Activated T-helper 9 cell treated with anti-CD3 and anti-CD28 coated beads, Interleukin-2, amount 50 U/mL, for 16 hours (primary cell): ENCODE measurements around the gene ANKRD30A.
"Not testable (repeated sequence)": the region's sequence is repeated elsewhere in the genome, so short reads cannot be mapped to it uniquely, and the experiment has no call there.

Source experiments
- DNase-seq: peaks from one replicate; pipeline ENCODE4 v3.0.0-alpha.2; 2020; ENCODE audit warnings: low read depth

ANKRD30A gene

DNA sequence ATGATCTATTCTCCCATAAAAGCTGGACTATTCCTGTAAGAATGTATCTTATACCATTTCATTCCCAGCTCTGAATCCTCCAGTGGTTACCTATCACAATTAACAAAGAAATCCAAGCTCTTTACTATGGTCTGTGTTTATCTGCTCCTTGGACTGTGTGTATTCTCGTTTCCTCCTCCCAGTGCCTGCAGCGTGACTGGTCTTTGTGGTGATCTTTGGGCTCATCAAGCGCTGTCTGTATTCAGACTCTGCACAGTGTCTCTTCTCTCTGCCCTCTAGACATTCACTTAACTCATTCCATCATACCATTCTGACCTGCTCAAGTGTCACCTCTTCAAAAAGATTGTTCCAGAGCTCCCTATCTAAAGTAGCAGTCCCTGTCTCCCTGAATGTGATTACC lies 130.4 kb downstream of the ANKRD30A start:
- not testable (repeated sequence) for DNase-seq

- no peak for DNase-seq
Observed at GRCh38 chr10:37263304-37263703, 137.9 kb downstream of the ANKRD30A start.

DNA sequence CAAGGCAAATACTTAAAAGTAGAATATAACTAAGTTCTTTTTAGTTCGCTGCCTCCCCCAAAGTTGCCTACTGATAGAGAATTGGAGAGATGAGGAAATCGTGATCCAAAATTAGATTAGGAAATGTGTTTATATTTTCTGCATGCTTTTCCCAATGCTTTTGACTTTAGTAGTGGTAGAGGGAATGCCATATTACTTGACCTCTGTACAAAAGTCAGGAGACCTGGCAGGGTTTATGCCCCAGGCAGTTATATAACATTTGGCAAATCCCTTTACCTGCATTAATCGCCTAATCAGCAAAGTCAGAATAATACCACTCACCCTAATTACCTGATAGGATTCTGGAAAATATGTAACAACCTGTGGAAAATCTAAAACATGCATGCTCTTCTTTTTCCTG lies 142.9 kb downstream of the ANKRD30A start:
- no peak for DNase-seq

GRCh38 chr10:37269554-37270256 lies 144.3 kb downstream of the ANKRD30A start:
- no peak for DNase-seq

DNA sequence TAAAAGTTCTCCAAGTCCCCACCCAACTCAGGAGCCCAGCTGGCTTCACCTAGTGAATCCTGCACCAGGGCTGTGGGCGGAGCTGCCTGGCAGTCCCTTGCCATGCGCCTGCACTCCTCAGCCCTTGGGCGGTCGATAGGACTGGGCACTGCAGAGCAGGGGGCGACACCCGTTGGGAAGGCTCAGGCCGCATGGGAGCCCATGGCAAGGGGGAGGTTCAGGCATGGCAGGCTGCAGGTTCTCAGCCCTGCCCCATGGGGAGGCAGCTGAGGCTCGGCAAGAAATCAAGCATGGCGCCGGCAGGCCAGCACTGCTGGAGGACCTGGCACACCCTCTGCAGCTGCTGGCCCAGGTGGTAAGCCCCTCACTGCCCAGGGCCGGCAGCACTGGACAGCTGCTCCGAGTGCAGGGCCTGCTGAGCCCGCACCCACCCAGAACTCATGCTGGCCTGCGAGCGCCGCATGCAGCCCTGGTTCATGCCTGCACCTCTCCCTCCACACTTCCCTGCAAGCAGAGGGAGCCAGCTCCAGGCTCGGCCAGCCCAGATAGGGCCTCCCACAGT lies 149.9 kb downstream of the ANKRD30A start:
- no peak for DNase-seq

- DNase-seq = no peak
Observed at GRCh38 chr10:37285063-37285462, 159.7 kb downstream of the ANKRD30A start.

- no peak for DNase-seq
Observed at GRCh38 chr10:37289833-37290464, 164.6 kb downstream of the ANKRD30A start.

GRCh38 chr10:37301271-37301670 lies 175.9 kb downstream of the ANKRD30A start:
- no peak for DNase-seq

- no peak for DNase-seq
Observed at GRCh38 chr10:37304036-37304435, 178.6 kb downstream of the ANKRD30A start.

- no peak for DNase-seq
Observed at GRCh38 chr10:37314350-37314749, 189.0 kb downstream of the ANKRD30A start.

- DNase-seq = no peak
Observed at GRCh38 chr10:37314862-37315261, 189.5 kb downstream of the ANKRD30A start.

DNA sequence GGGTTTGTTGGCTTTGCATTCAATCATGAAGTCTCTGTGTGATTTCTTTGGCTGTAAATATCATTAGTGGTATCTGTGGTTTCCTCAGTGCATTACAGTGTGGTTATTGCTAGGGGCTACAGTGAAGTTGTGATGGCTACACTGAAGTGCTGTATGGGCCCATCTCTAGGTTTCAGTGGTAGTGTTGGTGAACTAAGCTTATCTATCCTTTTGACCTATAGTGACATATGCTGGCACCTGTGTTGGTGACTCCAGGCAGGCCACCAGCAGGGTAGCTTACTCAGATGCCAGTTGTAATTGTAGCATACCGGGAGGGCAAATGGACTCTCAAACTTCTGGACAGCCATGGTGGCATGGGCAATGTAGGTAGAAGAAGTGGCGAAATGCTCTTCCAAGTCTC lies 219.0 kb downstream of the ANKRD30A start:
- DNase-seq = no peak

GRCh38 chr10:37379991-37380390 lies 254.6 kb downstream of the ANKRD30A start:
- no peak for DNase-seq

GRCh38 chr10:37381271-37381670 lies 255.9 kb downstream of the ANKRD30A start:
- DNase-seq = no peak

DNA sequence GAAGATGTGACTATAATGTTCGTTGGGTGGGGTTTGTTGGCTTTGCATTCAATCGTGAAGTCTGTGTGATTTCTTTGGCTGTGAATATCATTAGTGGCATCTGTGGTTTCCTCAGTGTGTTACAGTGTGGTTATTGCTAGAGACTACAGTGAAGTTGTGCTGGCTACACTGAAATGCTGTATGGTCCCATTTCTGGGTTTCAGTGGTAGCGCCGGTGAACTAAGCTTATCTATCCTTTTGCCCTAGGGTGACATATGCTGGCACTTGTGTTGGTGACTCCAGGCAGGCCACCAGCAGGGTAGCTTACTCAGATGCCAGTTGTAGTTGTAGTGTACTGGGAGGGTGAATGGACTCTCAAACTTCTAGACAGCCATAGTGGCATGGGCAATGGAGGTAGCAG lies 259.5 kb downstream of the ANKRD30A start:
- DNase-seq = no peak

DNA sequence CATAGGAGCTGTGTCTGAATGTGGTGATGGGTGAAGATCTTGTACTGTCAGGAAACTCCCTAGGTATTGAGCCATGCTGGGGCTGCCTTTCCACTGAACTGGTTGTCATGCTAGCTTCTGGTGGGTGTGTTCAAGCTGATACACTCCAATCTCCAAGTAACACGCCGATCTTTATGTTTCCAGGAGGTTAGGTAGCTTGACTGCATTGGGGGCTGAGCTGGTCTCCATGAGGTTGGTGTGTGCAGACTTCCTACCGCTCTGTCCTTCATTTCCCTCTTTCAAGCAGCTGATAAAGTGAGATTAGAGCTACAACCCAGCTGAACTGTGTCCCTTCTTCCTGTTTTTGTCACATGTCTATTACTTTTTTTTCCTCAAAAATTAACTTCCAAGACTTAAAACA lies 265.5 kb downstream of the ANKRD30A start:
- DNase-seq = no peak

DNA sequence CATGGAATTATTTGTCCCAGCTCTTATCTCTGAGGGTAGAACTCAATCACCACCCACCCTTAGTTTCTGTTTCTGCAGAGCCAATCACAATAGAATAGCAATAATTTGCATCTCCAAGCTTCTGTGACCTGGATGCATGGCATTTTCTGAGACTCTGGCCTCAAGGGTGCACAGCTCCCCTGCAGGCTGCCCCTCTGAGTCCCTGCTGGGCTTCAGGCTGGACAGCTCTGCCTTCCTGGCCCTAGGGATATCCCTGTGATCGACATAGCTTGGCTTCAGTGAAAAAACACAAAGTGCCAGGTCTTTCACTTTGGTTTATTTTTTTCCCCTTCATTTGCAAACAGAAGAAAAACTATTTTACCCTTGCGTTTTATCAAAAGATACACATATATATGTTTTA lies 275.4 kb downstream of the ANKRD30A start:
- DNase-seq = not testable (repeated sequence)

DNA sequence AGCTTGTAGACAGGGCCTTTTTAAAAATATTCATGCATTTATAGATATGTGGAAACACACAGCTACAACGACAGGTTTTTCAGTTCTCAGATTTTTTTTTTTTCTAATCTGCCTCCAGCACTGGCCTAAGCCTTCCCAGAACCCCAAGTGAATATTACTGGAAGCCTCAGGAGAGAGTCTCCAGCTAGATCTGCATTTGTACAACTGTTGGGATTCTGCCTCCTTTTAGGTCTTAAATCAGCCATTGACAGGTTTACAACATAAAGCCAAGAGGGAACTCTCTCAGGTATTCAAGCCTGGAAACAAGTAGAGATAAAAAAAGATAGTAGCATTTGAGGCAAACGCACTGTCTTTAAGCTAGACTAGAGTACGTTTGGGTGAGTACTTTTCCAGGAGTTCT lies 275.8 kb downstream of the ANKRD30A start:
- no peak for DNase-seq

DNA sequence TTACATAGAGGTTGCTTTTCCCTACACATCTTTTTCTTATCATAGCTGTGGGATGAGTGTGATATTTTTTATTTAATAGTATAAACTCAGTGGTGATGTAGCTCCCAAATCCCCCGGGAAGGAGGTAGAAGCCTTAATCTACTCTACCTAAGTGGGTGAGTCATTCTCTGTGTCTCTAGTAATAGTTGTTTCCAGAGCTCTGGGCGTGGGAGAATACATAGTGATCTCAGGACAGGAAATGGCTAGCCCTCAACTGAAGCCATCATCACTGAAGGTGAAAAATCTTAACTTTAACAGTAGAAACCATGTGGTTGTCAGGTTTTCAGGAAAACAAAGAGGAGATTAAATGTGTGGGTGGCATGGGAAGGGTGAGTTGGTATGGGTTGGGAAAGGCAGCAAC lies 278.4 kb downstream of the ANKRD30A start:
- no peak for DNase-seq
